ENCODE data around the gene FITM1. TPM values are rescaled to one million over a fixed set of nuclear protein-coding genes. Genes with fewer than 3 reads are reported as not detected.

Gene FITM1
- total and polyA plus RNA-seq, 2 donors (not counting 1 experiment from before 2014, with no cell fraction given) = not detected

- Histone ChIP-seq H3K27me3 (ENCODE audit: control insufficient read depth, insufficient read depth, low read length) (no peaks in the 10 kb centered on the region), H3K9me3 (ENCODE audit: control insufficient read depth, insufficient read depth, low read depth, low read length) (no peaks in the 10 kb centered on the region), H3K4me3 (replicated peaks in 1 of 4; ENCODE audit: control extremely low read depth in 1 of 4, insufficient read depth in 1 of 4, low read depth in 3 of 4, low read length in 4 of 4) (no peak overlapping the region), H3K27ac (ENCODE audit: insufficient read depth, low read length) (no peak overlapping the region), H3K4me1 (ENCODE audit: control insufficient read depth, extremely low read depth, insufficient read depth, low read length) (peaks cover 6% of the 10 kb centered on the region), H4K20me1 (ENCODE audit: control insufficient read depth, extremely low read depth, insufficient read depth, low read length) (no peaks in the 10 kb centered on the region), H2AFZ (ENCODE audit: low read length) (no peak overlapping the region), H3K79me2 (ENCODE audit: control insufficient read depth, insufficient read depth, low read length) (peaks cover 19% of the 10 kb centered on the region), H3K4me2 (ENCODE audit: extremely low read depth, insufficient read depth, low read length) (no peak overlapping the region), H3K36me3 (ENCODE audit: control insufficient read depth, insufficient read depth, low read length) (peaks cover 31% of the 10 kb centered on the region), H3K9ac (ENCODE audit: insufficient read depth, low read length) (no peak overlapping the region)
- DNase-seq (ENCODE audit: low read depth in 2 of 2) = no peak
- no peak for TF ChIP-seq EZH2 (IDR thresholded peaks at IDR 0.05; ENCODE audit: low read length, missing control alignments)
- no peak for TF ChIP-seq CTCF (conservative IDR thresholded peaks at IDR 0.05 in 1 of 2, IDR thresholded peaks at IDR 0.05 in 1 of 2; ENCODE audit: low read depth in 1 of 2, low read length in 2 of 2)
Observed at GRCh38 chr14:24165785-24166184, 35.3 kb downstream of the FITM1 start.

- no peaks in the 10 kb centered on the region for H4K20me1 ChIP-seq (ENCODE audit: control insufficient read depth, extremely low read depth, insufficient read depth, low read length)
- no peak overlapping the region for H2AFZ ChIP-seq (ENCODE audit: low read length)
- DNase-seq (ENCODE audit: low read depth in 2 of 2) = no peak
- H3K27me3 ChIP-seq (ENCODE audit: control insufficient read depth, insufficient read depth, low read length) = no peaks in the 10 kb centered on the region
- no peak overlapping the region for H3K9ac ChIP-seq (ENCODE audit: insufficient read depth, low read length)
- no peak overlapping the region for H3K27ac ChIP-seq (ENCODE audit: insufficient read depth, low read length)
- peaks cover 2% of the 10 kb centered on the region for H3K4me1 ChIP-seq (ENCODE audit: control insufficient read depth, extremely low read depth, insufficient read depth, low read length)
- no peaks in the 10 kb centered on the region for H3K9me3 ChIP-seq (ENCODE audit: control insufficient read depth, insufficient read depth, low read depth, low read length)
- TF ChIP-seq EZH2 (IDR thresholded peaks at IDR 0.05; ENCODE audit: low read length, missing control alignments) (no peak), CTCF (conservative IDR thresholded peaks at IDR 0.05 in 1 of 2, IDR thresholded peaks at IDR 0.05 in 1 of 2; ENCODE audit: low read depth in 1 of 2, low read length in 2 of 2) (no peak)
- peaks cover 7% of the 10 kb centered on the region for H3K79me2 ChIP-seq (ENCODE audit: control insufficient read depth, insufficient read depth, low read length)
- H3K4me2 ChIP-seq (ENCODE audit: extremely low read depth, insufficient read depth, low read length) = no peak overlapping the region
- H3K4me3 ChIP-seq (replicated peaks in 1 of 4; ENCODE audit: control extremely low read depth in 1 of 4, insufficient read depth in 1 of 4, low read depth in 3 of 4, low read length in 4 of 4) = no peak overlapping the region
- peaks cover 34% of the 10 kb centered on the region for H3K36me3 ChIP-seq (ENCODE audit: control insufficient read depth, insufficient read depth, low read length)
Observed at GRCh38 chr14:24167469-24168114, 37.1 kb downstream of the FITM1 start.

- H2AFZ ChIP-seq (ENCODE audit: low read length) = no peak within 1 kb of the TSS
- H3K36me3 ChIP-seq (ENCODE audit: control insufficient read depth, insufficient read depth, low read length) = peaks cover 9% of the 10 kb centered on the region
- no peak within 1 kb of the TSS for H3K9ac ChIP-seq (ENCODE audit: insufficient read depth, low read length)
- H3K4me3 ChIP-seq (replicated peaks in 1 of 4; ENCODE audit: control extremely low read depth in 1 of 4, insufficient read depth in 1 of 4, low read depth in 3 of 4, low read length in 4 of 4) = peak within 1 kb of the TSS in 1 of 4 experiments; percentile 44
- peak; percentile 85 to 96 for DNase-seq (ENCODE audit: low read depth in 2 of 2)
- H3K9me3 ChIP-seq (ENCODE audit: control insufficient read depth, insufficient read depth, low read depth, low read length) = no peaks in the 10 kb centered on the region
- no peaks in the 10 kb centered on the region for H4K20me1 ChIP-seq (ENCODE audit: control insufficient read depth, extremely low read depth, insufficient read depth, low read length)
- H3K79me2 ChIP-seq (ENCODE audit: control insufficient read depth, insufficient read depth, low read length) = no peaks in the 10 kb centered on the region
- no peaks in the 10 kb centered on the region for H3K4me1 ChIP-seq (ENCODE audit: control insufficient read depth, extremely low read depth, insufficient read depth, low read length)
- H3K4me2 ChIP-seq (ENCODE audit: extremely low read depth, insufficient read depth, low read length) = no peak within 1 kb of the TSS
- H3K27me3 ChIP-seq (ENCODE audit: control insufficient read depth, insufficient read depth, low read length) = no peaks in the 10 kb centered on the region
- no peak within 1 kb of the TSS for H3K27ac ChIP-seq (ENCODE audit: insufficient read depth, low read length)
- TF ChIP-seq EZH2 (IDR thresholded peaks at IDR 0.05; ENCODE audit: low read length, missing control alignments) = no peak
- no peak for TF ChIP-seq CTCF (conservative IDR thresholded peaks at IDR 0.05 in 1 of 2, IDR thresholded peaks at IDR 0.05 in 1 of 2; ENCODE audit: low read depth in 1 of 2, low read length in 2 of 2)
Observed at GRCh38 chr14:24171422-24172260, 41.2 kb downstream of the FITM1 start, which contains the start of gene REC8. Gene REC8 (plus strand): TSS chr14:24172080. CDS start chr14:24172553, 473 bp downstream.

Measured in fibroblast of lung (primary cell).